Osteoblast (primary cell): ENCODE results near the gene POLR1F. TPM values are rescaled to one million over a fixed set of nuclear protein-coding genes. Genes with fewer than 3 reads are reported as not detected.

Experiments
- DNase-seq: peaks from one replicate; pipeline ENCODE4 v3.0.0; 2011; ENCODE audit warnings: low spot score, mixed read lengths; ENCODE audit not compliant: insufficient read length; ENCODE audit errors: missing footprints
- H2AFZ ChIP-seq: 2 replicates; pipeline ENCODE4 v1.6.0; 2011; ENCODE audit warnings: mild to moderate bottlenecking, low read length
- H3K27ac ChIP-seq: 2 replicates; pipeline ENCODE4 v1.5.1; 2011; ENCODE audit warnings: mild to moderate bottlenecking, low read depth, low read length, moderate library complexity
- H3K27me3 ChIP-seq: 2 replicates; pipeline ENCODE4 v1.6.0; 2012; ENCODE audit warnings: mild to moderate bottlenecking, control low read depth, inconsistent platforms, low read length, moderate library complexity; ENCODE audit not compliant: insufficient read depth
- H3K36me3 ChIP-seq: 2 replicates; pipeline ENCODE4 v1.5.1; 2011; ENCODE audit warnings: mild to moderate bottlenecking, low read length, control low read depth, moderate library complexity; ENCODE audit not compliant: insufficient read depth
- H3K4me1 ChIP-seq: 2 replicates; pipeline ENCODE4 v1.5.1; 2011; ENCODE audit warnings: mild to moderate bottlenecking, low read length, control low read depth, moderate library complexity; ENCODE audit not compliant: insufficient read depth
- H3K4me2 ChIP-seq: 2 replicates; pipeline ENCODE4 v1.6.0; 2011; ENCODE audit warnings: mild to moderate bottlenecking, low read length; ENCODE audit not compliant: insufficient read depth
- H3K4me3 ChIP-seq: fragments of 200-600 bp; sonication (generic); 3 replicates; pipeline ENCODE4 v1.5.1; 2012; ENCODE audit warnings: mild to moderate bottlenecking, low read length, inconsistent platforms; ENCODE audit not compliant: insufficient read depth
- H3K79me2 ChIP-seq: 2 replicates; pipeline ENCODE4 v1.6.0; 2012; ENCODE audit warnings: mild to moderate bottlenecking, low read length, control low read depth, inconsistent platforms; ENCODE audit not compliant: insufficient read depth
- H3K9me3 ChIP-seq: 2 replicates; pipeline ENCODE4 v1.5.1; 2011; ENCODE audit warnings: low read depth, low read length, control low read depth
- H4K20me1 ChIP-seq: 2 replicates; pipeline ENCODE4 v1.6.0; 2012; ENCODE audit warnings: mild to moderate bottlenecking, low read length, control low read depth; ENCODE audit not compliant: insufficient read depth
- CTCF ChIP-seq: IDR thresholded peaks from 2 replicates; pipeline ENCODE4 v1.5.1; 2011; ENCODE audit warnings: mild to moderate bottlenecking, low read depth, low read length, moderate library complexity; ENCODE audit errors: extremely low read depth
- total RNA-seq: library from RNA; depleted of rRNA; stranded (reverse); fragments of >200 nt; gene quantifications from 2 replicates; pipeline ENCODE4 v1.2.3, GENCODE V29; 2012

The POLR1F gene
- total RNA-seq, 1 donor, result 18.8 TPM

- Histone ChIP-seq H3K36me3 (peaks cover 7% of the 10 kb centered on the region), H4K20me1 (no peaks in the 10 kb centered on the region), H2AFZ (no peak overlapping the region), H3K4me2 (peak overlapping the region; percentile 92), H3K4me3 (no peak overlapping the region), H3K4me1 (peaks cover 11% of the 10 kb centered on the region), H3K27me3 (no peaks in the 10 kb centered on the region), H3K27ac (no peak overlapping the region), H3K79me2 (peaks cover 51% of the 10 kb centered on the region), H3K9me3 (no peaks in the 10 kb centered on the region)
- no peak for TF ChIP-seq CTCF
- no peak for DNase-seq
Measured at GRCh38 chr7:19707240-19707639, 1.6 kb downstream of the POLR1F start.

GRCh38 chr7:19705663-19706062 lies 3.2 kb downstream of the POLR1F start:
- H3K27me3 ChIP-seq, result no peaks in the 10 kb centered on the region
- no peak overlapping the region for H3K4me2 ChIP-seq
- DNase-seq, result no peak
- H4K20me1 ChIP-seq, result no peaks in the 10 kb centered on the region
- H3K4me1 ChIP-seq, result peaks cover 11% of the 10 kb centered on the region
- H3K9me3 ChIP-seq, result no peaks in the 10 kb centered on the region
- H3K79me2 ChIP-seq, result peaks cover 59% of the 10 kb centered on the region
- H3K27ac ChIP-seq, result no peak overlapping the region
- H3K4me3 ChIP-seq, result no peak overlapping the region
- no peak overlapping the region for H2AFZ ChIP-seq
- no peak for TF ChIP-seq CTCF
- peaks cover 12% of the 10 kb centered on the region for H3K36me3 ChIP-seq

GRCh38 chr7:19701471-19701870 lies 7.4 kb downstream of the POLR1F start:
- Histone ChIP-seq H3K4me1 (no peaks in the 10 kb centered on the region), H3K79me2 (peaks cover 35% of the 10 kb centered on the region), H3K4me3 (no peak overlapping the region), H4K20me1 (no peaks in the 10 kb centered on the region), H3K27ac (no peak overlapping the region), H3K27me3 (no peaks in the 10 kb centered on the region), H3K4me2 (no peak overlapping the region), H2AFZ (no peak overlapping the region), H3K36me3 (peaks cover 12% of the 10 kb centered on the region), H3K9me3 (no peaks in the 10 kb centered on the region)
- no peak for DNase-seq
- no peak for TF ChIP-seq CTCF

- Histone ChIP-seq H3K79me2 (peaks cover 30% of the 10 kb centered on the region), H3K4me1 (no peaks in the 10 kb centered on the region), H3K27ac (no peak overlapping the region), H3K36me3 (peaks cover 12% of the 10 kb centered on the region), H3K4me2 (no peak overlapping the region), H2AFZ (no peak overlapping the region), H3K4me3 (no peak overlapping the region), H3K27me3 (no peaks in the 10 kb centered on the region), H4K20me1 (no peaks in the 10 kb centered on the region), H3K9me3 (no peaks in the 10 kb centered on the region)
- no peak for DNase-seq
- TF ChIP-seq CTCF, result no peak
Measured at GRCh38 chr7:19700936-19701335, 7.9 kb downstream of the POLR1F start.
